ENCODE data around the gene TSPY4.
"Not testable (repeated sequence)": the region's sequence is repeated elsewhere in the genome, so short reads cannot be mapped to it uniquely, and the experiment has no call there.

TSPY4 gene

GRCh38 chrY:9337164-9337563 lies at the start of gene TSPY4:
TSPY4 (plus strand) TSS chrY:9337464; CDS start chrY:9337510, 46 bp downstream.
- not testable (repeated sequence) for DNase-seq

GRCh38 chrY:9320996-9321395 lies 16.3 kb upstream of the TSPY4 start:
- no peak for DNase-seq

- DNase-seq: not testable (repeated sequence)
Measured at GRCh38 chrY:9357497-9357896, 20.2 kb downstream of the TSPY4 start, which contains the start of gene TSPY8. TSPY8 (plus strand) TSS chrY:9357797; CDS start chrY:9357843, 46 bp downstream.
